GM19328 (cell line): Measurements from ENCODE around the gene STBD1.
"Not testable (repeated sequence)": the region's sequence is repeated elsewhere in the genome, so short reads cannot be mapped to it uniquely, and the experiment has no call there.

Source experiments
- ATAC-seq: cut with Tn5 transposase; IDR thresholded peaks from one replicate; pipeline ENCODE4 v1.9.1; 2021; ENCODE audit warnings: mild to moderate bottlenecking, moderate library complexity; ENCODE audit not compliant: unreplicated experiment

Gene STBD1

DNA sequence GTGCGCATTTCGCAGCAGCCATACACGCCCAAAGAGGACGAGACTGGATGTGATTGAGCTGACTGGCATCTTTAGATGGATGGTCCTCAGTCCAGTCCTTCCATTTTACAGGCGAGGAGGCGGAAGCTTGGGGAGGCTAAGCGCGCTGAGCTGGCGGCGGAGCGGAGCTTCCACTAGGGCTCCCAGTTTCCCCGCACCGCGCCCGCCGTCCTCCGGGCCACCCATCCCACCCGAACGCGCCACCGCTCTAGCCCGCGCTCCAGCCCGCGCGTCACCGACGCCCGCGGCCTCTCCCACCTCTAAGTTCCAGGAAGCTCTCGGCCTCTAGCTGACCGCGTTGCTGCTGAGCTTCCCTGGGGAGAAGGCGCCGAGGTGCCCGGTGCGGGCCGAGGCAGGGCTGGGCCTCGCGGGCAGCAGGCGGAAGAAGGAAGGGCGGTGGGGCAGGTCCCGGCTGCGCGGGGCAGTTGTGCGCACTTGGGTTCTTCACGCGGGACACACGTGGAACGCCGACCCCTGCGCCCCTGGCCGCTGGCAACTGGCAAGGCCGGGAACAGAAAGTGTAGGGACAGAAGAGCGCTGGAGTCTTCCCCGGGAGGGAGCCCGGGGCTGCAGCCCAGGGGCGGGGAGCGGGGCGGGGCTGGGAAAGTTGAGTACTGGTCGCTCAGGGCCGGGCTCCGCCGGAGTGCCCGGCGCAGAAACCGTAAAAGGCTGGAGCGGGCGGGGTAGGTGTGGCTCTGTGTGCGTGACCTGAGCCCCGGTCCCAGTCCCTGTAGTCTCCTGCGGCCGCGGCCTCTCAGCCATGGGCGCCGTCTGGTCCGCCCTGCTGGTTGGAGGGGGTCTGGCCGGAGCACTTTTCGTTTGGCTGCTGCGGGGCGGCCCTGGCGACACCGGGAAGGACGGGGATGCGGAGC, at the start of gene STBD1:
Gene STBD1, plus strand, starts transcription at position 763 of the 911 bp plus-strand sequence. Its CDS starts 37 bp downstream, at position 800.
- no peak for ATAC-seq

- ATAC-seq, result no peak
Observed at GRCh38 chr4:76256968-76257367, 49.6 kb upstream of the STBD1 start.

- ATAC-seq, result no peak
Observed at GRCh38 chr4:76257824-76258223, 48.7 kb upstream of the STBD1 start.

DNA sequence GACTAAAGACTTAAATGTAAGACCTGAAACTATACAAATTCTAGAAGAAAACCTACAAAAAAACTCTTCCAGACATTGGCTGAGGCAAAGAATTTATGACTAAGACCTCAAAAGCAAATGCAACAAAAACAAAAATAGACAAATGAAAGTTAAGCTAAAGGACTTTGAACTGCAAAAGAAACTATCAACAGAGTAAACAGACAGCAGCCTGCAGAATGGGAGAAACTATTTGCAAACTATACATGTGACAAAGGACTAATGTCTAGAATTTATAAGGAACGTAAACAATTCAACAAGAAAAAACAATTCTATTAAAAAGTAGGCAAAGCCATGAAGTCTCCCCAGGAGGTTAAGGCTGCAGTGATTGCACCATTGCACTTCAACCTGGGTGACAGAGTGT, 46.0 kb upstream of the STBD1 start:
- no peak for ATAC-seq

DNA sequence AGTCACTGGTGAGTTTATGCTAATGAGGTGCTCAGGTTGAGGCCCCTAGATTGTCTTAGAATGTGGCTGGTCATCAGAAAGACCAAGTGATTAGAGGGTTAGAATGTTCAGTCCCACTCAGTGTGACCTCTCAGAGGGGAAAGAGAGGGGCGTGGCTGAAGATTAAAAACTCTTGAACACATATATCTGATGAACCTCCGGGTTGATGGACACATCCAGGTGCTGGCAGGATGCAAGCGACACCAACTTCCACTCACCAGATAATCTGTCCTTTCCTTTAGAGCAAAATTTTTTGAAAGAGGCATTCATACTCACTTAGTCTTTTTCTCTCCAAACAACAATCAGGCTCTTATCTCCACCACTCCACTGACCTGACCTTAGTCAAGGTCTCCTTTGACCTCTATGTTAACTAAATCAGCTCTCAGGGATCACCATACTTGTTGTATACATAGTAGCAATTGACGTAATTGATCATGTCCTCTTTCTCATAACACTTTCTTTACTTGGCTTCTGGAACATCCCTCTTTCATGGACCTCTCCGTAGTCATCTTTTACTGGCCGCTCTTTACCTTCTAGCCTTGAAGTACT, 40.8 kb upstream of the STBD1 start:
- no peak for ATAC-seq

DNA sequence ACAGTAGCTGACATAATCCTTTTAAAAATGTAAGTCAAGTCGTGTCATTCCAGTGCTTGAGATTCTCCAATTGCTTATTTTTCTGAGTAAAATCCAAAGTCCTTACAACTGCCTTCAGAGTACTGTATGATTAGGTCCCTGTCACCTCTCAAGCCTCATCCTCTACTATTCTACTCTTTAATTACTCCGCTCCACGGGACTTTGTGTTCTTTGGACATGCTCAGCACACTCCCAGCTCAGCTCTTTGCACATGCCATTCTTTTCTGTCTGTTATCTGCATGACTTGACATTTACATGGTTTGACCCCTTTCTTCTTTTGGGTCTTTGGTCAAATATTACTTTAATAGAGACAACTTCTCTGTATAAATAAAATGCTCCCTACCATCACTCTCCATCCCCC, 39.9 kb upstream of the STBD1 start:
- no peak for ATAC-seq

DNA sequence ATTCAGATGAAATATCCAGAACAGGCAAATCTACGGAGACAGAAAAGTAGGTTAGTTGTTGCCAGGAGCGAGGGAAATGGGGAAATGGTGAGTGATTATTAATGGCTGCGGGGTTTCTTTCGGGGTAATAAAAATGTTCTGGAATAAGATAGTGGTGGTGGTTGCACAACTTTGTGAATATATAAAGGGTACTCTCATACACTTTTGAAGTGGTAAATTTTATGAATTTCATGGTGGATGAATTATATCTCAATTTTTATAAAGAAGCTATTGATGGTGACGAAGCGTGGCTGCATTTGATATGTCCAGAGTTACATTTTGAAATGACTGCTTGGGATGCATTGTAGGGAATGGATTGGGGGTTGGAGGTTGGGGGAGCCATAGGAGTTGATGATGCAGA, 38.7 kb upstream of the STBD1 start:
- no peak for ATAC-seq

- ATAC-seq, result no peak
Observed at GRCh38 chr4:76270244-76271175, 36.0 kb upstream of the STBD1 start.

DNA sequence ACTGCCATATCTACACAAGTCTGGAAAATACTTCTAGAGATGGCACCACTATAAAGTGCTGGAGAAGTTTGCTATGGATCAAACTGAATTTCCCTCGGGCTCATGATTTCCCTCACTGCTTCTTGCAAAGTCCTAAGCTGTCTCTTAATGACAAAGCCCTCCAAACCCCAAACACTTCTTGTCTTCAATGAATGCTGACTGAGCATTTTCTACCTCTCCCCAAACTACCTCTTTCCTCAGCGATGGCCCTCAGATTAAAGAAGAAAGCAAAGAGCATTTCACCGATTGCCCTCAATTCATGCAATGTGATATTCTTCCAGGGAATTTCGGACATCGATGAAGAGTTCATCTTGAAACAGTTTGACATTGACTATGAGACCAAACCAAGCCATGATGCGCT, 35.3 kb upstream of the STBD1 start:
- no peak for ATAC-seq

GRCh38 chr4:76272073-76272472, 34.5 kb upstream of the STBD1 start:
- ATAC-seq, result no peak

- no peak for ATAC-seq
Observed at GRCh38 chr4:76272582-76272981, 34.0 kb upstream of the STBD1 start.

DNA sequence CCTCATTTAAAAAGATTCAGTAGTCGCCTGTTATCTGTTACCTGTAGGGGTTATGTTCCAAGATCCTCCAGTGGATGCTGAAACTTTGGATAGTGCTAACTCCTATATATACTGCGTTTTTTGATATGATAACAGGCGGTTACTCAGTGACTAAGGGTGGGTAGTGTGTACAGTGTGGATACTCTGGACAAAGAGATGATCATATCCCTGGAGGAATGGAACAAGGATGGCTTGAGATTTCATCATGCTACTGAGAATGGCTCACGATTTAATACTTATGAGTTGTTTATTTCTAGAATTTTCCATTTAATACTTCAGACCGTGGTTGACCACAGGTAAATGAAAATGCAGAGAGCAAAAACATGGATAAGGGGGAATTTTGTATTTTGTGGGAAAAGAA, 33.5 kb upstream of the STBD1 start:
- no peak for ATAC-seq

DNA sequence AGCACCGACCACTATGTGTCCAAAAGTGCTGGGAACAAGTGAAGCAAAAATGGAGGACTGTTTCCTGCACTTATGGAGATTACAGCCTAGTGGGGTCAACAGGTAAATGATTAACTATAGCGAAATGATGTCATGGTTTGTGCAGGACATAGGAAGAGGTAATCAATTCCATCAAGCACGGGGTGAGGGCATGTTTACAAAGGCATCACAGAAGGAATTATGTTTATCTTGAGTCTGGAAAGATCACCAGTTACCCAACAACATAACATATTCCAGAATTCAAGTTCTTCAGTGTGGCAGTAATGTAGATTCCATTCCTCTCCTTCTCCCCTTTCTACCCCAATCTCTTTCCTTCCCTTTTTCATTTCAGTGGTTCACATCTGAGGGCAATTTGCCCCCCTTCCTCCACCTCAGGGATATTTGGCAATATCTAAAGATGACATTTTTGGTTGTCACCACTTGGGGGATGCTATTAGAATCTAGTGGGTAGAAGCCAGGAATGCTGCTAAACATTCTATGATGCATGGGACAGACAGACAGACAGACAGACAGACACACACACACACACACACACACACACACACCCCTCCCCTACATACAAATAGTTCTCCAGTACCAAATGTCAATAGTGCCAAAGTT, 30.9 kb upstream of the STBD1 start:
- ATAC-seq, result no peak

GRCh38 chr4:76276813-76277212, 29.7 kb upstream of the STBD1 start:
- ATAC-seq, result no peak

GRCh38 chr4:76277667-76278066, 28.9 kb upstream of the STBD1 start:
- ATAC-seq, result no peak

DNA sequence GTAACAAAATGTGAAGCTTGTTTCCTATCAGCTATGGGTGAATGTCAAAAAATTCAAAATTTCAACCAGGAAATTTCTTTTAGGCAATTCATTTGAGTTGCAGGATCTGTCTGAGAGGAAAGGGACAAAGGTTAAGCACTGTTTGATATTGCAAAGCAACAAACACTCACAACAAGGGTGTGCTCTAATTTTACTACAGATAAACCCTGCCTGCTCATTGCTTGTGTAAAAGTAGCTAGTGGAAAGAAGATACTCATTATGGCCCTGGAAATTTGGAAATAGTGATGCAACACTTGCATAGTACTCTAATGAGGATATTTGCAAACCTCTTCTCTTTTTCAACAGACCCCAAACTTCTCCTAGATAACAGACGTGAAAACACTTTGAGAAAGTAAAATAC, 27.9 kb upstream of the STBD1 start:
- no peak for ATAC-seq

DNA sequence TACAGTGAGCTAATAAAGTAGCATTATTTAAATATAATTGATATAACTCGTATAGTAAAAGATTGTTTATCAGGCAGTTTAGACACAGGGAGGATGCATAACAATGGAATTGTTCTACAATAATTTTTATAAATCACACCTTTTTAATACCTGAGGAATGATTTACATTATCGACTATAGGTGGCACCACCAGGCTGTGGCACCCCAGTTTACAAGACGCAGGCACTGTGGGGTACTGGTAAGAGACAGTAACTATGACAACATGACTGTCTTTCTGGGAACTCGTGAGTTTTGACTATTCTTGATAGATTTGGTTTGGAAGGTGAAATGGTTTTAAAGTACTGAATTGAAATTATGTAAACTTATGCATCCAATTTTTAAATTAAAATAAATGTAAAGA, 27.1 kb upstream of the STBD1 start:
- no peak for ATAC-seq

DNA sequence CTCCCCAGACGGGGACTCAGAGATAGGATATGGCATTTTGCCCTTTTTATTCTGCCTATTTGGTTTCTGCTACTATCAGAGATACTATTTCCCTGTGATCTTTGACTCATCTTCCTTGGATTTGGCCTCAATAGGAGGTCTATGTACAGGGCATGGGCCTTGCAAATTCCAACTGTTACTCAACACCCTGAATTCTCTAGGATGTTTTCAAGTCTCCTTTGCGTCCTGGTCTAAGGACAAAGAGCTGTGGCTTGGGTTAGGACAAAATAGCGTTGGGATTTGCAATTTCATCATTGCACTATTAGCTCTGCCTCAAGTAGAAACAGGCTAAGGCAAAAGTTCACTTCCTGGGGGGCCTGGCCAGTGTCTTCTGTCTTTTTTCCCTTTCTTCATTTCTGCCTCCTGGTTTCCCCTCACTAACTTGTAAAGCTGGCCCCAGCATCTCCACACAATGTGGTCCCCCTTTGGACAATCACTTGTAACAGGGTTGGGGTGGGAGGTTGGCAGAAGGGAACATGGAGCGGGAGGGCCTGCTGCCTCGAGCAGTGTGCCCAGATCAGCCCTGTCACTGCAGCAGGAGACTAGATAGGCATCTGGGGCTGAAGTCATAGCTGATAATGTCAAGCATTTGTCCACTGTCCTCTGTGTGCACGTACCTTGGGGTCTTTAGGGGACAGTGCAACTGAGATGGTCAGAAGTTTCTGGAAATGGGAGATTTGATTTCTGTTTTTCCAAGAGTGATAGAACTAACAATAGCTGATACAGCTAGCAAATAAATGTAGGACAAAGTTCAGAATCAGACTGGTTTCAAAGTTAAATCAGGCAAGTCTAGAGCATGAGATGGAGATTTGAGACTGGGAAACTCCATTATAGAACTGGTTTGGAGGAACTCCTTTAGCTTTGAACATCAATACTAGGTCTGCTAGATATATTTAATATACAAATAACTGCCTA, 25.8 kb upstream of the STBD1 start:
- no peak for ATAC-seq

GRCh38 chr4:76281594-76281993, 24.9 kb upstream of the STBD1 start:
- ATAC-seq, result not testable (repeated sequence)
